Hepatocyte (in vitro differentiated cells): ENCODE measurements around the gene CARD9.

Experiments
- EZH2 ChIP-seq: fragments of 200-600 bp; sonication (generic); IDR thresholded peaks from 2 replicates; pipeline ENCODE4 v1.6.1; 2016; ENCODE audit warnings: antibody characterized with exemption, mild to moderate bottlenecking, borderline replicate concordance
- EZH2phosphoT487 ChIP-seq: fragments of 200-600 bp; sonication (generic); IDR thresholded peaks from one replicate; pipeline ENCODE4 v1.6.1; 2018; ENCODE audit warnings: antibody characterized with exemption, mild to moderate bottlenecking, low read depth, moderate library complexity; ENCODE audit not compliant: unreplicated experiment, severe bottlenecking
- TF ChIP-seq, protein P1 (sequence below): fragments of 200-600 bp; sonication (generic); IDR thresholded peaks from 2 replicates; pipeline ENCODE4 v1.5.1; 2016; ENCODE audit warnings: antibody characterized with exemption, mild to moderate bottlenecking; ENCODE audit not compliant: poor library complexity

DNA sequence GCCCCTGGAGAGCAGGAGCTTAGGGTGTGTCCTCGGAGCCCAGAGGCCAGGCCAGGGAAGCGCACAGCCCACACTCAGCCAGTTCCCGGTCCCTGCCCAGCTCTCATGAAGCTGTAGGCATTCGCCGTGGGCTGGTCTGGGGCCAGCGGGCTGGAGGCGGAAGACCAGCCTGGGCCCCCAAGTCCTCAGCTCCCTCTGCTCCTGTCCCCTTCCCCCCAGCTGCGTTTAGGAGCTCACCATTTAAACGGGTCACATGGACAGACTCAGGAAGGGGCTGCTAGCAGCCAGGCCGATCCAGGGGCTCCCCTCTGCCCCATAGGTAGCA is 27.4 kb downstream of the CARD9 start:
- TF ChIP-seq, protein P1, sequence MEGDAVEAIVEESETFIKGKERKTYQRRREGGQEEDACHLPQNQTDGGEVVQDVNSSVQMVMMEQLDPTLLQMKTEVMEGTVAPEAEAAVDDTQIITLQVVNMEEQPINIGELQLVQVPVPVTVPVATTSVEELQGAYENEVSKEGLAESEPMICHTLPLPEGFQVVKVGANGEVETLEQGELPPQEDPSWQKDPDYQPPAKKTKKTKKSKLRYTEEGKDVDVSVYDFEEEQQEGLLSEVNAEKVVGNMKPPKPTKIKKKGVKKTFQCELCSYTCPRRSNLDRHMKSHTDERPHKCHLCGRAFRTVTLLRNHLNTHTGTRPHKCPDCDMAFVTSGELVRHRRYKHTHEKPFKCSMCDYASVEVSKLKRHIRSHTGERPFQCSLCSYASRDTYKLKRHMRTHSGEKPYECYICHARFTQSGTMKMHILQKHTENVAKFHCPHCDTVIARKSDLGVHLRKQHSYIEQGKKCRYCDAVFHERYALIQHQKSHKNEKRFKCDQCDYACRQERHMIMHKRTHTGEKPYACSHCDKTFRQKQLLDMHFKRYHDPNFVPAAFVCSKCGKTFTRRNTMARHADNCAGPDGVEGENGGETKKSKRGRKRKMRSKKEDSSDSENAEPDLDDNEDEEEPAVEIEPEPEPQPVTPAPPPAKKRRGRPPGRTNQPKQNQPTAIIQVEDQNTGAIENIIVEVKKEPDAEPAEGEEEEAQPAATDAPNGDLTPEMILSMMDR = no peak
- no peak for TF ChIP-seq EZH2
- TF ChIP-seq EZH2phosphoT487 = no peak
